ENCODE data around the gene ALOX15.

DNA sequence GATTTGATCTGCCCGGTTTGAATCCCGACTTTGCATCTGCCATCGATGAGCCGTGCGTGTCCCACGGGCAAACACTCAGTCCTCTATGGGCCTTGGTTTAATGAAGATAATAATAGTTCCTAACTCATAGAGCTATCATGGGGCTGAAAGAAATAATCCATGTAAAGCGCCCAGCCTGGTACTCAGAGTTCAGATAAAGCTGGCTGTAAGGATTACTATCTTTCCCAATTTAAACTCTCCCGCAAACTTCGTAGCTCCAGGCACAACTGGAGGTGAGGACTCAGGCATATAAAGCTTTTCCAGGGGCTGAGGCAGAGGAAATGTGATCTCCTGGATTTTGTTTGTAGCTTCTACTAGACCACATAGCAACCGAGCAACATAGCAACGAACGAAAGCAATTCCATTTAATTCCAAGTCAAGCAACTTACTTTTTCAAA is 16.3 kb downstream of the ALOX15 start:
- TF ChIP-seq, protein P1, sequence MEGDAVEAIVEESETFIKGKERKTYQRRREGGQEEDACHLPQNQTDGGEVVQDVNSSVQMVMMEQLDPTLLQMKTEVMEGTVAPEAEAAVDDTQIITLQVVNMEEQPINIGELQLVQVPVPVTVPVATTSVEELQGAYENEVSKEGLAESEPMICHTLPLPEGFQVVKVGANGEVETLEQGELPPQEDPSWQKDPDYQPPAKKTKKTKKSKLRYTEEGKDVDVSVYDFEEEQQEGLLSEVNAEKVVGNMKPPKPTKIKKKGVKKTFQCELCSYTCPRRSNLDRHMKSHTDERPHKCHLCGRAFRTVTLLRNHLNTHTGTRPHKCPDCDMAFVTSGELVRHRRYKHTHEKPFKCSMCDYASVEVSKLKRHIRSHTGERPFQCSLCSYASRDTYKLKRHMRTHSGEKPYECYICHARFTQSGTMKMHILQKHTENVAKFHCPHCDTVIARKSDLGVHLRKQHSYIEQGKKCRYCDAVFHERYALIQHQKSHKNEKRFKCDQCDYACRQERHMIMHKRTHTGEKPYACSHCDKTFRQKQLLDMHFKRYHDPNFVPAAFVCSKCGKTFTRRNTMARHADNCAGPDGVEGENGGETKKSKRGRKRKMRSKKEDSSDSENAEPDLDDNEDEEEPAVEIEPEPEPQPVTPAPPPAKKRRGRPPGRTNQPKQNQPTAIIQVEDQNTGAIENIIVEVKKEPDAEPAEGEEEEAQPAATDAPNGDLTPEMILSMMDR (IDR thresholded peaks at IDR 0.05; ENCODE audit: insufficient read depth, low read length, poor library complexity, severe bottlenecking) = no peak
- TF ChIP-seq EZH2phosphoT487 (conservative IDR thresholded peaks at IDR 0.05; ENCODE audit: low read length) = no peak

Measured in SU-DHL-6 (cell line).